ENCODE results near the gene SPOCD1.

GRCh38 chr1:31859719-31860118, 43.9 kb upstream of the SPOCD1 start:
- no peak for TF ChIP-seq REST (IDR thresholded peaks at IDR 0.05; ENCODE audit: low read depth, low read length)
- no peak for TF ChIP-seq CTCF (IDR thresholded peaks at IDR 0.05)
- no peak for TF ChIP-seq GATA2 (CRISPR knock-in tag; IDR thresholded peaks at IDR 0.05)
- TF ChIP-seq RCOR1 (IDR thresholded peaks at IDR 0.05; ENCODE audit: low read length) = no peak
- TF ChIP-seq FOXM1 (IDR thresholded peaks at IDR 0.05; ENCODE audit: low read depth) = no peak
- TF ChIP-seq PBX3 (IDR thresholded peaks at IDR 0.05) = no peak
- TF ChIP-seq FOXJ3 (CRISPR knock-in tag; IDR thresholded peaks at IDR 0.05) = no peak
- TF ChIP-seq TEAD4 (IDR thresholded peaks at IDR 0.05; ENCODE audit: borderline replicate concordance, insufficient read depth) = no peak

Measured in SK-N-SH (cell line).